ENCODE measurements around the gene NLN. TPM values are rescaled to one million over a fixed set of nuclear protein-coding genes. Genes with fewer than 3 reads are reported as not detected.

NLN gene
- total and polyA plus RNA-seq, 2 of the 13 experiments (the other 11 are each of a cell fraction or from before 2014, with no cell fraction given) = 11.9 to 36.7 TPM

DNA sequence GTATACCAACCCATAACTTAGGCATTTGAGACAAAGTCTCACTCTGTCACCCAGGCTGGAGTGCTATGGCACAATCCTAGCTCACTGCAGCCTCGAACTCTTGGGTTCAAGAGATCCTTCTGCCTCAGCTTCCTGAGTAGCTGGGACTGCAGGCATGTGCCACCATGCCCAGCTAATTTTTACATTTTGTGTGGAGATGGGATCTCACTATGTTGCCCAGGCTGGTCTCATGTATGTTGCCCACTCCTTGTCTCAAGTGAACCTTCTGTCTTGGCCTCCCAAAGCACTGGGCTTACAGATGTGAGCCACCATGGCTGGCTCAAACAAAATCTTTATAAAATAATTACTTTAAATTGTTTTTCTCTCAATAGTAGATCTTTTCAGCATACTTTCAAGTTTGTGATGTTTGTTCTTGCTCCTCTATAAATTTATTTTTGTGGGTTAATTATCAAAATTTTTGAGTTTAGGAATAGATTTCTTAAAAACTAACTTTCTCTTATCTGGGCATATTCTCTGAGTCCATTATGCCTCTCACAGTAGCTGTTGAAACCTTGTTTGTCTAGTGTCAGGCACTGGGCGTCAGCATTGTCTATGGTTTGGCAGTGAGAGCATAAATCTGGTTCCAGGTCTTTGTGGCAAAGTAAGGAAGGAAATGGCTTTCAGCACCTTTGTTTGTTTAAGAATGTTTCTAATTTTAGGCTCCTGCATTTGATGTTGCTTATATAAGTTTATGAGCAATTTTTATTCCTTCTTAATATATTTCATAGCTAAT lies 38.7 kb downstream of the NLN start:
- 100% methylated on average over 2 of the region's 2 CpGs for WGBS (ENCODE audit: low lambda C conversion rate)
- in situ Hi-C loops (cut with HindIII; ENCODE audit: extremely low pct_ligation_motif_present, low pct_unique_long_range_greater_than_20kb) (no loop called here), intact Hi-C loops (cut with micrococcal nuclease; ENCODE audit: unreplicated experiment) (no loop called here)
- no peaks in the 10 kb centered on the region; the same call in 1 of the 2 replicates for H4K20me1 ChIP-seq (ENCODE audit: insufficient read depth, low read length)
- H3K4me3 ChIP-seq (replicated peaks in 1 of 3; ENCODE audit: insufficient read depth in 1 of 3, low read depth in 2 of 3, low read length in 3 of 3) = no peak overlapping the region
- peaks cover 5 to 19% of the 10 kb centered on the region in 2 experiments for H3K36me3 ChIP-seq (replicated peaks in 1 of 2; ENCODE audit: control insufficient read depth in 1 of 2, insufficient read depth in 2 of 2, low read length in 2 of 2)
- no TSS peak for BruUV-seq (replicated peaks)
- no peaks in the 10 kb centered on the region for H3K4me1 ChIP-seq (ENCODE audit: insufficient read depth, low read length)
- H3K9ac ChIP-seq (ENCODE audit: insufficient read depth, low read depth, low read length) = no peak overlapping the region
- ATAC-seq (no peak), DNase-seq (ENCODE audit: low spot score) (no peak), FAIRE-seq (no peak)
- no peaks in the 10 kb centered on the region for H3K27me3 ChIP-seq (ENCODE audit: control insufficient read depth in 1 of 2, insufficient read depth in 2 of 2, low read length in 2 of 2)
- ChIA-PET POLR2A (no interaction called here), CTCF (ENCODE audit: low intra/inter-chr PET ratio, low total read pairs) (no interaction called here)
- H3K27ac ChIP-seq (ENCODE audit: extremely low read length, insufficient read depth, low read length) = no peak overlapping the region
- H2AFZ ChIP-seq (ENCODE audit: low read length) = no peak overlapping the region
- no peaks in the 10 kb centered on the region for H3K9me3 ChIP-seq (ENCODE audit: low read length)
- TF ChIP-seq GFI1 (CRISPR knock-in tag; IDR thresholded peaks at IDR 0.05; ENCODE audit: borderline replicate concordance) = no peak
- no peak for TF ChIP-seq ZEB1 (IDR thresholded peaks at IDR 0.05; ENCODE audit: insufficient replicate concordance, low read depth)
- TF ChIP-seq ZNF121 (CRISPR knock-in tag; IDR thresholded peaks at IDR 0.05) = peak; percentile 50; the same call in 1 of the 2 replicates
- TF ChIP-seq STAG1 (CRISPR knock-in tag; IDR thresholded peaks at IDR 0.05) = 0 out of 2 replicates have a peak, but pooled peaks have one; percentile 16
- TF ChIP-seq ZMYM2 (CRISPR knock-in tag; IDR thresholded peaks at IDR 0.05) = no peak
- no peak overlapping the region for H3K4me2 ChIP-seq (ENCODE audit: low read depth, low read length)
- no peaks in the 10 kb centered on the region for H3K79me2 ChIP-seq (ENCODE audit: insufficient read depth, low read length)

DNA sequence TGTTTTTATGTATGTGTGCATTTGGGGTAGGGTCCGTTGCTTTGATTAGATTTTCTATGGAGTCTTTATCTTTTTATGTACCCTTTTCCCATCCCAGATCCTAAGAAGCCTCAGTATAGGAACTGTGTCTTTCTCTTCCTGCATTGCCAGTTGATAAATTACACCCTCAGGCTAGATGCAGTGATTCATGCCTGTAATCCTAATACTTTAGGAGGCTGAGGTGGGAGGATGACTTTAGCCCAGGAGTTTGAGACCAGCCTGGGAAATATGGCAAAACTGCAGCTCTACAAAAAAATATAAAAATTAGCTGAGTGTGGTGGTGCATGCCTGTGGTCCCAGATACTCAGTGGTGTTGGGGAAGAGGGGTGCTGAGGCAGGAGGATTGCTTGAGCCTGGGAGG lies 40.2 kb downstream of the NLN start:
- H3K79me2 ChIP-seq (ENCODE audit: insufficient read depth, low read length) = no peaks in the 10 kb centered on the region
- DNase-seq (ENCODE audit: low spot score) (no peak), FAIRE-seq (no peak), ATAC-seq (no peak)
- no peaks in the 10 kb centered on the region for H3K9me3 ChIP-seq (ENCODE audit: low read length)
- ChIA-PET CTCF (ENCODE audit: low intra/inter-chr PET ratio, low total read pairs) (no interaction called here), POLR2A (no interaction called here)
- H3K27me3 ChIP-seq (ENCODE audit: control insufficient read depth in 1 of 2, insufficient read depth in 2 of 2, low read length in 2 of 2) = no peaks in the 10 kb centered on the region
- intact Hi-C loops (cut with micrococcal nuclease; ENCODE audit: unreplicated experiment) = no loop called here
- no peak overlapping the region for H3K4me3 ChIP-seq (replicated peaks in 1 of 3; ENCODE audit: insufficient read depth in 1 of 3, low read depth in 2 of 3, low read length in 3 of 3)
- BruUV-seq (replicated peaks) = no TSS peak
- H3K36me3 ChIP-seq (replicated peaks in 1 of 2; ENCODE audit: control insufficient read depth in 1 of 2, insufficient read depth in 2 of 2, low read length in 2 of 2) = peaks cover 6 to 26% of the 10 kb centered on the region in 2 experiments
- no peaks in the 10 kb centered on the region for H4K20me1 ChIP-seq (ENCODE audit: insufficient read depth, low read length)
- no peak overlapping the region for H3K9ac ChIP-seq (ENCODE audit: insufficient read depth, low read depth, low read length)
- no peak overlapping the region for H3K27ac ChIP-seq (ENCODE audit: extremely low read length, insufficient read depth, low read length)
- H2AFZ ChIP-seq (ENCODE audit: low read length) = no peak overlapping the region
- H3K4me2 ChIP-seq (ENCODE audit: low read depth, low read length) = no peak overlapping the region
- in situ Hi-C loops (cut with HindIII; ENCODE audit: extremely low pct_ligation_motif_present, low pct_unique_long_range_greater_than_20kb) = no loop called here
- 100% methylated on average over 1 of the region's 1 CpG for WGBS (ENCODE audit: low lambda C conversion rate)
- H3K4me1 ChIP-seq (ENCODE audit: insufficient read depth, low read length) = no peaks in the 10 kb centered on the region
- TF ChIP-seq SALL2 (CRISPR knock-in tag; IDR thresholded peaks at IDR 0.05) (no peak), RFX5 (IDR thresholded peaks at IDR 0.05; ENCODE audit: low read depth, low read length) (no peak), ZNF264 (CRISPR knock-in tag; IDR thresholded peaks at IDR 0.05) (no peak), DR1 (CRISPR knock-in tag; IDR thresholded peaks at IDR 0.05) (no peak)
- TF ChIP-seq, protein P1, sequence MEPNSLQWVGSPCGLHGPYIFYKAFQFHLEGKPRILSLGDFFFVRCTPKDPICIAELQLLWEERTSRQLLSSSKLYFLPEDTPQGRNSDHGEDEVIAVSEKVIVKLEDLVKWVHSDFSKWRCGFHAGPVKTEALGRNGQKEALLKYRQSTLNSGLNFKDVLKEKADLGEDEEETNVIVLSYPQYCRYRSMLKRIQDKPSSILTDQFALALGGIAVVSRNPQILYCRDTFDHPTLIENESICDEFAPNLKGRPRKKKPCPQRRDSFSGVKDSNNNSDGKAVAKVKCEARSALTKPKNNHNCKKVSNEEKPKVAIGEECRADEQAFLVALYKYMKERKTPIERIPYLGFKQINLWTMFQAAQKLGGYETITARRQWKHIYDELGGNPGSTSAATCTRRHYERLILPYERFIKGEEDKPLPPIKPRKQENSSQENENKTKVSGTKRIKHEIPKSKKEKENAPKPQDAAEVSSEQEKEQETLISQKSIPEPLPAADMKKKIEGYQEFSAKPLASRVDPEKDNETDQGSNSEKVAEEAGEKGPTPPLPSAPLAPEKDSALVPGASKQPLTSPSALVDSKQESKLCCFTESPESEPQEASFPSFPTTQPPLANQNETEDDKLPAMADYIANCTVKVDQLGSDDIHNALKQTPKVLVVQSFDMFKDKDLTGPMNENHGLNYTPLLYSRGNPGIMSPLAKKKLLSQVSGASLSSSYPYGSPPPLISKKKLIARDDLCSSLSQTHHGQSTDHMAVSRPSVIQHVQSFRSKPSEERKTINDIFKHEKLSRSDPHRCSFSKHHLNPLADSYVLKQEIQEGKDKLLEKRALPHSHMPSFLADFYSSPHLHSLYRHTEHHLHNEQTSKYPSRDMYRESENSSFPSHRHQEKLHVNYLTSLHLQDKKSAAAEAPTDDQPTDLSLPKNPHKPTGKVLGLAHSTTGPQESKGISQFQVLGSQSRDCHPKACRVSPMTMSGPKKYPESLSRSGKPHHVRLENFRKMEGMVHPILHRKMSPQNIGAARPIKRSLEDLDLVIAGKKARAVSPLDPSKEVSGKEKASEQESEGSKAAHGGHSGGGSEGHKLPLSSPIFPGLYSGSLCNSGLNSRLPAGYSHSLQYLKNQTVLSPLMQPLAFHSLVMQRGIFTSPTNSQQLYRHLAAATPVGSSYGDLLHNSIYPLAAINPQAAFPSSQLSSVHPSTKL (CRISPR knock-in tag; IDR thresholded peaks at IDR 0.05) = no peak
- TF ChIP-seq, protein P2, sequence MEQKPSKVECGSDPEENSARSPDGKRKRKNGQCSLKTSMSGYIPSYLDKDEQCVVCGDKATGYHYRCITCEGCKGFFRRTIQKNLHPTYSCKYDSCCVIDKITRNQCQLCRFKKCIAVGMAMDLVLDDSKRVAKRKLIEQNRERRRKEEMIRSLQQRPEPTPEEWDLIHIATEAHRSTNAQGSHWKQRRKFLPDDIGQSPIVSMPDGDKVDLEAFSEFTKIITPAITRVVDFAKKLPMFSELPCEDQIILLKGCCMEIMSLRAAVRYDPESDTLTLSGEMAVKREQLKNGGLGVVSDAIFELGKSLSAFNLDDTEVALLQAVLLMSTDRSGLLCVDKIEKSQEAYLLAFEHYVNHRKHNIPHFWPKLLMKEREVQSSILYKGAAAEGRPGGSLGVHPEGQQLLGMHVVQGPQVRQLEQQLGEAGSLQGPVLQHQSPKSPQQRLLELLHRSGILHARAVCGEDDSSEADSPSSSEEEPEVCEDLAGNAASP (CRISPR knock-in tag; IDR thresholded peaks at IDR 0.05; ENCODE audit: borderline replicate concordance) = no peak

Data from HepG2 (cell line).